Lung (tissue), 13 donors: Measurements from ENCODE around the gene XRN1. TPM values are rescaled to one million over a fixed set of nuclear protein-coding genes. Genes with fewer than 3 reads are reported as not detected.

ENCODE experiments used
- ATAC-seq: fragments of 200-7000 bp; cut with Tn5 transposase; one replicate; pipeline ENCODE4 v1.9.1; 2020; ENCODE audit warnings: moderate number of reproducible peaks; ENCODE audit not compliant: insufficient read depth, low FRiP score
- DNase-seq, 3 donors: peaks; one replicate each; pipeline ENCODE4 v3.0.0-alpha.2; 2013 to 2017
- H3K27ac ChIP-seq, 2 donors: one replicate each; pipeline ENCODE4 v1.5.1; 2013; ENCODE audit warnings: mild to moderate bottlenecking in 2 of 2, moderate library complexity in 2 of 2, control low read depth in 1 of 2, inconsistent platforms in 1 of 2, low read depth in 1 of 2, low read length in 1 of 2
- H3K27me3 ChIP-seq, 3 donors: one replicate each; pipeline ENCODE4 v1.5.1; 2013; ENCODE audit warnings: low read length in 2 of 3; ENCODE audit not compliant: control insufficient read depth in 3 of 3, insufficient read depth in 3 of 3
- H3K36me3 ChIP-seq, 4 donors: one replicate each; pipeline ENCODE4 v1.5.1; 2013; ENCODE audit warnings: low read length in 4 of 4, mild to moderate bottlenecking in 1 of 4, moderate library complexity in 1 of 4; ENCODE audit not compliant: control insufficient read depth in 4 of 4, insufficient read depth in 4 of 4
- H3K4me1 ChIP-seq, 5 donors: one replicate each; pipeline ENCODE4 v1.5.1; 2013; ENCODE audit warnings: low read length in 5 of 5, mild to moderate bottlenecking in 2 of 5, moderate library complexity in 1 of 5; ENCODE audit not compliant: control insufficient read depth in 5 of 5, insufficient read depth in 5 of 5
- H3K4me3 ChIP-seq: one replicate; pipeline ENCODE4 v1.5.1; 2013; ENCODE audit warnings: mild to moderate bottlenecking, control low read depth, moderate library complexity
- H3K9ac ChIP-seq, 2 donors: one replicate each; pipeline ENCODE4 v1.5.1; 2013; ENCODE audit warnings: low read length in 2 of 2, control low read depth in 1 of 2; ENCODE audit not compliant: insufficient read depth in 1 of 2
- H3K9me3 ChIP-seq, 4 donors: one replicate each; pipeline ENCODE4 v1.5.1; 2013; ENCODE audit warnings: low read length in 3 of 4, mild to moderate bottlenecking in 1 of 4, moderate library complexity in 1 of 4; ENCODE audit not compliant: control insufficient read depth in 4 of 4, insufficient read depth in 3 of 4
- WGBS, 2 donors: extraction: QIAGEN DNeasy Blood & Tissue Kit; methylation state at CpG; one replicate each; pipeline ENCODE4 v1.1.7; 2013; 5-methylcytosine and 5-hydroxymethylcytosine counted together
- polyA plus RNA-seq, 2 donors: library from polyadenylated mRNA; stranded (reverse); fragments of 200-250 nt; gene quantifications; one replicate each; pipeline ENCODE4 v1.2.1, GENCODE V29; 2013
- small RNA-seq: library from RNA; depleted of rRNA; stranded (forward); fragments of <200 nt; gene quantifications from one replicate; pipeline ENCODE3, GENCODE V24; 2014; ENCODE audit warnings: low replicate concordance
- total RNA-seq, 2 donors: library from RNA; depleted of rRNA in 1 of 2; stranded (reverse); fragments of >200 nt in 1 of 2; gene quantifications; one replicate each; pipeline ENCODE4 v1.2.1, GENCODE V29; 2014 to 2021
- TF ChIP-seq, protein P1 (sequence below): IDR thresholded peaks from 2 replicates; pipeline ENCODE4 v1.5.1; 2012; ENCODE audit warnings: mild to moderate bottlenecking; ENCODE audit errors: control extremely low read depth, extremely low read depth
- donor health status: control.
- donor health status: control.
- donor health status: Bipolar disorder and iron deficiency.
- donor health status: healthy.
- donor health status: DM: yes; HTN: yes; CAD: no.

The XRN1 gene
- total and polyA plus RNA-seq, 4 donors, result 4.9 to 147 (median 18.5) TPM

DNA sequence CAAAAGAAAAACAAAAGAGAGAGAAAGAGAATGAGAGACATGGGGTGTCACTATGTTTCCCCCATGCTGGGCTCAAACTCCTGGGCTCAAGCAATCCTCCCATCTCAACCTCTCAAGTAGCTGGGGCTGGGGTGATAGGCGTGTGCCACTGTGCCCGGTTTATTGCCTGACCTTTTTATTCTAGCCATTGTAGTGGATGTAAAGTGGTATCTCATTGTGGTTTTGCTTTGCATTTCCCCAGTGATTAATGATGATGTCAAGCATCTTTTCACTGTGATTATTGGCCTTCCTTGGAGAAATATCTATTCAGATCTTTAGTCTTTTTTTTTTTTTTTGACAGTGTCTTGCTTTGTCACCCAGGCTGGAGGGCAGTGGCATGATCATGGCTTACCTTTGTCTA, 184.7 kb downstream of the XRN1 start:
- Histone ChIP-seq H3K4me1 (no peaks in the 10 kb centered on the region), H3K36me3 (no peaks in the 10 kb centered on the region), H3K27me3 (no peaks in the 10 kb centered on the region), H3K9ac (no peak overlapping the region), H3K27ac (no peak overlapping the region), H3K4me3 (no peak overlapping the region), H3K9me3 (no peaks in the 10 kb centered on the region)
- TF ChIP-seq, protein P1, sequence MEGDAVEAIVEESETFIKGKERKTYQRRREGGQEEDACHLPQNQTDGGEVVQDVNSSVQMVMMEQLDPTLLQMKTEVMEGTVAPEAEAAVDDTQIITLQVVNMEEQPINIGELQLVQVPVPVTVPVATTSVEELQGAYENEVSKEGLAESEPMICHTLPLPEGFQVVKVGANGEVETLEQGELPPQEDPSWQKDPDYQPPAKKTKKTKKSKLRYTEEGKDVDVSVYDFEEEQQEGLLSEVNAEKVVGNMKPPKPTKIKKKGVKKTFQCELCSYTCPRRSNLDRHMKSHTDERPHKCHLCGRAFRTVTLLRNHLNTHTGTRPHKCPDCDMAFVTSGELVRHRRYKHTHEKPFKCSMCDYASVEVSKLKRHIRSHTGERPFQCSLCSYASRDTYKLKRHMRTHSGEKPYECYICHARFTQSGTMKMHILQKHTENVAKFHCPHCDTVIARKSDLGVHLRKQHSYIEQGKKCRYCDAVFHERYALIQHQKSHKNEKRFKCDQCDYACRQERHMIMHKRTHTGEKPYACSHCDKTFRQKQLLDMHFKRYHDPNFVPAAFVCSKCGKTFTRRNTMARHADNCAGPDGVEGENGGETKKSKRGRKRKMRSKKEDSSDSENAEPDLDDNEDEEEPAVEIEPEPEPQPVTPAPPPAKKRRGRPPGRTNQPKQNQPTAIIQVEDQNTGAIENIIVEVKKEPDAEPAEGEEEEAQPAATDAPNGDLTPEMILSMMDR, result no peak
- DNase-seq (no peak), ATAC-seq (no peak)
- WGBS, 2 donors, result 72 to 90% methylated on average over 2 of the region's 2 CpGs

DNA sequence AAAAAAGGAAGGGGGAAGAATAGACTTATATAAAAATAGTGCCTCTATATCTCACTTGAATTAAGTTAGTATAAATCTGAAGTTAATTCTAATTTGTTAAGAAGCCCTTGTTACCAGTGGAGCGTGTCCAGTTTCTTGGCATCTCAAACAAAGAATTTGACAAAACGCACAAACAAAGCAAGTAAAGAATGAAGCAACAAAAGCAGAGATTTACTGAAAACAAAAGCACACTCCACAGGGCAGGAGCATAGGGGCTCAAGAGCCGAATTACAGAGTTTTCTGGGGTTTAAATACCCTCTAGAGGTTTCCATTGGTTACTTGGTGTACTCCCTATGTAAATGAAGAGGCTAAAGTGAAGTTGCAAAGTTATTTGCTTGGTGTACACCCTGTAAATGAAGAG, 188.5 kb downstream of the XRN1 start:
- peaks cover 0 to 5% (median under 1%) of the 10 kb centered on the region in 4 donors for H3K9me3 ChIP-seq
- no peak overlapping the region for H3K4me3 ChIP-seq
- no peaks in the 10 kb centered on the region for H3K27me3 ChIP-seq
- no peak overlapping the region for H3K9ac ChIP-seq
- TF ChIP-seq, protein P1, result no peak
- 74 to 86% methylated on average over 3 of the region's 3 CpGs for WGBS, 2 donors
- no peaks in the 10 kb centered on the region for H3K36me3 ChIP-seq
- H3K27ac ChIP-seq, result no peak overlapping the region
- ATAC-seq, result no peak
- no peaks in the 10 kb centered on the region for H3K4me1 ChIP-seq
- no peak for DNase-seq

DNA sequence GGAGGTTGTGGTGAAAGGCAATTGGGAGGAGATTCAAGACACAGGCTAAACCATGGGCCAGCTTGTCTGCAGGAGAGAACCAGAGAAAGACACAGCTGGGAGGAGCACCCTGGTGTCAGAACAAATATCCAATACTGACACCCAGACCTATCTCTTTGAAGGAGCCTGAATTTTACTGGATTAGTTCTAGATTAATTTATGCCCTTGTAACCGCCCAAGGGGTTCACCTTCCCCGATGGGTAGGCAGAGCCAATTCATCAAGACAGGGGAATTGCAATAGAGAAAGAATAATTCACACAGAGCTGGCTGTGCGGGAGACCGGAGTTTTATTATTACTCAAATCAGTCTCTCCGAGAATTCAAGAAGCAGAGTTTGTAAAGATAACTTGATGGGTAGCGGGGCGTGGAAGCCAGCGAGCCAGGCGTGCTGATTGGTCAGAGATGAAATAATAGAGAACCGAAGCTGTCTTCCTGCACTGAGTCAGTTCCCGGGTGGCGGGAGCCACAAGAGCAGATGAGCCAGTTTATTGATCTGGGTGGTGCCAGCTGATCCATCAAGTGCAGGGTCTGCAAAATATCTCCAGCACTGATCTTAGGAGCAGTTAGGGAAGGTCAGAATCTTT, 191.0 kb downstream of the XRN1 start:
- Histone ChIP-seq H3K27me3 (no peaks in the 10 kb centered on the region), H3K4me1 (no peaks in the 10 kb centered on the region), H3K9me3 (peaks cover 0 to 8% (median 4%) of the 10 kb centered on the region in 4 donors), H3K4me3 (no peak overlapping the region), H3K9ac (no peak overlapping the region), H3K27ac (no peak overlapping the region), H3K36me3 (no peaks in the 10 kb centered on the region)
- WGBS, 2 donors, result 96% methylated on average over 12 of the region's 12 CpGs
- ATAC-seq (no peak), DNase-seq (no peak)
- TF ChIP-seq, protein P1, result no peak

Small RNA genes within 50 kb of the gene (small RNA-seq; reads per million reads assigned to genes)
- gene RNU1-100P, result not detected
- not detected for gene RNU6-1294P

Other genes with a start within 250 kb of the XRN1 start
- gene GK5, start 222.5 kb downstream of the XRN1 start, total RNA-seq, result 10 to 100 TPM; 16.9 to 21.2 TPM
- 1 to 10 TPM; 7.4 TPM for gene GK5, start 222.5 kb downstream of the XRN1 start, polyA plus RNA-seq
- gene ATR, start 130.7 kb upstream of the XRN1 start, total RNA-seq, result 10 to 100 TPM; 24.6 to 41.3 TPM
- gene ATR, start 130.7 kb upstream of the XRN1 start, polyA plus RNA-seq, result 10 to 100 TPM in 1 of 2 donors, 1 to 10 TPM in 1; 9.0 to 22.0 TPM
- gene PLS1, start 148.4 kb upstream of the XRN1 start, total RNA-seq, result 10 to 100 TPM; 24.0 to 45.4 TPM
- 10 to 100 TPM in 1 of 2 donors, 1 to 10 TPM in 1; 9.3 to 13.3 TPM for gene PLS1, start 148.4 kb upstream of the XRN1 start, polyA plus RNA-seq